GM19372 (cell line): ENCODE results near the gene ADGRD1.
A peak's percentile ranks its signal among the peaks of the same experiment; 100 is the strongest.

Source experiments
- ATAC-seq: cut with Tn5 transposase; IDR thresholded peaks from one replicate; pipeline ENCODE4 v1.9.1; 2021; ENCODE audit warnings: mild to moderate bottlenecking, low read depth, moderate library complexity; ENCODE audit not compliant: unreplicated experiment

The ADGRD1 gene

DNA sequence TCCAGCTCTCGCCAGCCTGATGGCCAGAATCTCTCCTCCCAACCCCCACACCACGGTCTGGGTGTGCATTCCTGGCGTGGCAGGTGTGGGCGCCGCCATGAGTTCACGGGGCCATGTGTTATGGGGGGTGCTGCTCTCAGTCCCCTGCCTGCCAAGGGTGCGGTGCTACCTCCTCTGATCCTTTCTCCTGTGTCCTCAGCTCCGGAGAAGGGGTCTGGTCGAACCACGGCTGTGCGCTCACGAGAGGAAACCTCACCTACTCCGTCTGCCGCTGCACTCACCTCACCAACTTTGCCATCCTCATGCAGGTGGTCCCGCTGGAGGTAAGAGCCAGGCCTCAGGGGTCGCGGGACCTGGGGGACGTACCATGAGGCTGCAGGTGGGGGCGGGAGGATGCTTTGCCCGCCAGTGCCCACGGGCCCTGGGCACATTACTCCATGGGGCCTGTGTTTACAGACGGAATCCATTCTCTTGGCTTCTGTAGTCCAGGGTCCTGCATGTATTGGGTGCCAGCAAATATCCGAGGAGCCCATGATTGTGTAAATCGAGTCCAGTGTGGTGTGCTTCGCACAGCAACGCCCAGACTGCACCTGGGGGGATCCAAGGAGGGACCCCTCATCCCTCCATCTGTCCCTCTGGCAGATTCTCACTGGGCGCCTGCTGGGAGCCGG, 130.8 kb downstream of the ADGRD1 start:
- ATAC-seq, result no peak

- no peak for ATAC-seq
Measured at GRCh38 chr12:131085125-131085815, 131.6 kb downstream of the ADGRD1 start.

DNA sequence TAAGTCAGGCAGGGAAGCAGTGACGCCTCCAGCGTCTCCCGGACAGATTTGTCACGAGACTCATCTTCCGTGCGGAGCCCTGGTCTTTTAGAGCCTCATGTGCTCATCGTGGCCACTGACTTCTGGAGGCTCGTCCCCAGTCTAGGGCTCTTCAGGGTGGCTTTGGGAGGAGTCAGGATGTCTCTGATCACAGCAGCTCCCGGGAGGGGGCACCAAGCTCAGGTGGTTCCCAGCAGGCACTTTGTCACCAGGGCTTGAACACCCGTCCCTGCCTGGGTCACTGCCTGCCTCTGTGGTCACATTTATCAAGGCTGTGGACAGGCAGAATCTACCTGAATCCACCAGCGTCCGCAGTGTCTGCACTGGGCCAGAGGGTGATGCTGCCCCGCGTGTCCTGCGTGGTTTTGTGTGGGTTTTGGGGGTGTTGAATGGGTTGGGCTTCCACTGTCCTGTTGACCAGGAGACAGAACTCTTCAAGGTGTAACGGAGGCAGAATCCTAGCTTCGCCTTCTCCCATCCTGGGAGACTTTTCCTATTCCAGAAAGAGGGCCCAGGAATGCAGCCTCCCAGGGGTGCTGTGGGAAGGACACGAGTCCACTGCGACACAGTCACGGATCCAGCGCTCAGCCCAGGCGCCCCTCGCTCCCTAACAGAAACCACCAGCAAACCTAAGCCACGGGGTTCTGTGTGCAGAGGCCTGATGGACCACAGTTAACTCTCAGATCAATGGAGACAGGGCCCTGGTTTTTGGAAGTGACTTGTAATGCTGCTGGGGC, 132.3 kb downstream of the ADGRD1 start:
- no peak for ATAC-seq

GRCh38 chr12:131087302-131087818, 133.7 kb downstream of the ADGRD1 start:
- ATAC-seq, result no peak

GRCh38 chr12:131087991-131088700, 134.4 kb downstream of the ADGRD1 start:
- ATAC-seq, result no peak

- no peak for ATAC-seq
Measured at GRCh38 chr12:131088701-131089530, 135.2 kb downstream of the ADGRD1 start.

GRCh38 chr12:131089531-131090273, 136.0 kb downstream of the ADGRD1 start:
- ATAC-seq, result no peak

DNA sequence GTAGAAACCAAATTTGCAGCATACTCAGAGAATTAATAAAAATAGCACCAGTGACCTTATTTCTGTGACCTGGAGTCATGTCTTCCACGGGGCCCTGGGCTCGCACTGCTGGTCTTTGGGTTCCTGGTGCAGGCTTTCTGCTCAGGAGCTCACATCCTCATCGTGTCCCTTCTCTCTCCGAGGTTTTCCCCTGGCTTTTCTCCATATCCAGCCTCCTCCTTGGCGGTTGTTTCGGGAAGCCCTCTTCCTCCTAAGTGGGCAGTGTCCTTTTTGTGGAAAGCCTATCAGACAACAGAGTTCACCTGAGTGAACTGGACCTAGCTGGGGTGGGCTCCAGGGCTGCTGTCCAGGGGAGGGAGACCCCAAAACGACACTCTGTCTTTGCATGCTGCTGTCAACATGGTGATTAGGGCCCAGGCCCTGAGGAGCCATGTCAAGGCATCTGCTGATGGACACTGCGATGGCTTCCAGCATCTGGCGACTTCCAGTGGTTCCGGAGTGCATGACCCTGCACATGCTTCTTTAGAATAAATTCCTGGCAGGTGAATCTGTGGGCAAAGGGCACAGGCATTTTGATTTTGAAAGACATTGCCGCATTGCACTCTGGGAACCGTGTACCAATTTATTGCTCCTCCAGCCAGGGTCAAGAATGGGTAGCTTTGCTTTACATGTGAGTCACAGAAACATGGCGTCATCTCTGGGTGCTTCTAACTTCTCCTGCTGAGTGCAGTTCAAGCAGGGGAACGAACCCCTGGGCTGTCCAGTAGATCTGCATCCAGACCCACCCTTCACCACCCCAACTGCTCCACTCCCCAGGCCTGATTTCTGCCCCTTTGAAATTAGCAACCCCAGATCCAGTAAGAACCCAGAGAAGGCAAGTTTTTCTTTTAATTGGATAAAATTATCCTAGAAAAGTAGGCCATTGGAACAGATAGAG, 136.8 kb downstream of the ADGRD1 start:
- no peak for ATAC-seq

DNA sequence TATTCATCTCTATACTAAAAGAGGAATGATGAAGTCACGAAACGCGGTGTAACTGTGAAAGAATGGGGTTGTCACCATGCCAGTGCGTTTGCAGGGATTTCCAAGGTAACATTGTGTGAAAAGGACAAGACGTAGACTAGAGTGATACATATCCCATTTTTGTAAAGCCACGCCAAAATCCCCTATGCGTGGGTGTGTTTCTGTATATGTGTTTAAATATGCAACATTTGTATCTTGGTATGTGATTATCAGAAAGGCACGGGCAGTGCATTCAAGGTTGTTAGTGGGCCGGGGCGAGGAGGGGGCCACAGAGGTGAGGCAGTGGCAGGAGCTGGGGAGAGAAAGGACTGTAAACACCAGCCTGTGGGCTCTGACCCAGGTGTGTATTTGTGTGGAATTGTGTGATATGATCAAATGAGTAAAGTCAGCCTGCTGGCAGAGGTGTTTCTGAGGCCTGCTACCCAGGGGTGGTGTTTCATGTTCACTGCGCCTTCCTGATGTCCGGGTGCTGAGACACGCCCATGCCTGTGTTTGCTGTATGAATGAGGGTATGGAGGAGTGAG, 137.8 kb downstream of the ADGRD1 start:
- no peak for ATAC-seq

- no peak for ATAC-seq
Measured at GRCh38 chr12:131091976-131092691, 138.4 kb downstream of the ADGRD1 start.

DNA sequence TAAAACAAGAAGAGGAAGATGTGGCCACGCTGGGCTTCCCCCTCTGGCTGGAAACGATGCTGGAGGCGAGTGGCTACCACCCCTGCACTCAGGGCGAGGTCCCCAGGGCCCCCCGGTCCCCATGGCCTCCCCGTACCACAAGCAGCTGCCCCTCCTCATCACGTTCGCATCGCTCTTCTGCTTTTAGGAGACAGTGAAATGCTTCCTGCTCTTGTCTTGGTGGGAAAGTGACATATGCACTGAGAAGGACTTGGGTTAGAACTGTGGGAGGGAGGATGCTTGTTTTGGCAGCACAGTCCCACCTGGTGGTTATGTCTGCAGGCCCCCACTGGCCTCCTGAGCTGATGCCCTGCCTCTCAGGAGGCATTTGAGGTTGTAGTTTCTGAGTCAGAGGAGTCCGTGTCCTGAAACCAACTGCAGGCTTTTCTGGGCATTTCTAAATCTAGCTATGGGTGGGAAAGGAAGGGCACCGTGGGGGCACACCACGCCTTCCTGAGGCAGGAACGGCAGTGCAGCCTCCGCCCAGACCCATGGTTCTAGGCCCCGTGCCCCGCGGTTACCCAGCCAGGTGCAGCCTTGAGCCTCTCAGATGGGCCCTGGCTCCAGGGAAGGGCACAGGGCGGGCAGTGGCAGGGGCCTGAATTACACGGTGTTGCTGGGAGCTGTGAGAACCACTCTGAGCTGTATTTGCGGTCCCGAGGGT, 139.3 kb downstream of the ADGRD1 start:
- peak; percentile 57 for ATAC-seq

GRCh38 chr12:131093604-131093955, 139.9 kb downstream of the ADGRD1 start:
- ATAC-seq, result no peak

- ATAC-seq, result no peak
Measured at GRCh38 chr12:131093971-131094830, 140.5 kb downstream of the ADGRD1 start.

GRCh38 chr12:131094831-131095805, 141.4 kb downstream of the ADGRD1 start:
- no peak for ATAC-seq
